PC-3 (cell line): ENCODE results near the gene VPS41.

Experiments used
- EZH2 ChIP-seq: fragments of 300-600 bp; sonication (generic); IDR thresholded peaks from one replicate; pipeline ENCODE4 v1.6.1; 2017; ENCODE audit warnings: antibody characterized with exemption, mild to moderate bottlenecking, low read length; ENCODE audit not compliant: unreplicated experiment
- TF ChIP-seq, protein P1 (sequence below): fragments of 300-600 bp; sonication (generic); conservative IDR thresholded peaks from 2 replicates; pipeline ENCODE4 v1.5.1; 2017; ENCODE audit warnings: antibody characterized with exemption, low read depth, mild to moderate bottlenecking, low read length

DNA sequence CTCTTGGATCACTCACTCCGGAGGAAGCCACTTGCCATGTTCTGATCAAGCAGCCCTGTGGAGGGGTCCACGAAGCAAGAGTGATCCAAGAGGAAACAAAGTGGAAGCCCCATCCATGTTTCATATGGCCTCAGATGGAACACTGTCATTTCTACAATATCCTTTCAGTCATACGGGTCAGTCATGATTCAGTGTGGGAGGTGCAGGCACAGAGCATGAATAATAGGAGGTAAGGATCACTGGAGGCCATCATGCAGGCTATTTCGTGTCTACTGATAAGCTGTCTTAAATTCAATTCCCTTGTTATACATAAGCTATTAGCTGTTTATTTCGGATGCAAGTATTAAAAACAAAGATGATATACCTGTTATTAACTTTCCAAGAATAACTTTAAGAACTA, 36.8 kb downstream of the VPS41 start:
- TF ChIP-seq, protein P1, sequence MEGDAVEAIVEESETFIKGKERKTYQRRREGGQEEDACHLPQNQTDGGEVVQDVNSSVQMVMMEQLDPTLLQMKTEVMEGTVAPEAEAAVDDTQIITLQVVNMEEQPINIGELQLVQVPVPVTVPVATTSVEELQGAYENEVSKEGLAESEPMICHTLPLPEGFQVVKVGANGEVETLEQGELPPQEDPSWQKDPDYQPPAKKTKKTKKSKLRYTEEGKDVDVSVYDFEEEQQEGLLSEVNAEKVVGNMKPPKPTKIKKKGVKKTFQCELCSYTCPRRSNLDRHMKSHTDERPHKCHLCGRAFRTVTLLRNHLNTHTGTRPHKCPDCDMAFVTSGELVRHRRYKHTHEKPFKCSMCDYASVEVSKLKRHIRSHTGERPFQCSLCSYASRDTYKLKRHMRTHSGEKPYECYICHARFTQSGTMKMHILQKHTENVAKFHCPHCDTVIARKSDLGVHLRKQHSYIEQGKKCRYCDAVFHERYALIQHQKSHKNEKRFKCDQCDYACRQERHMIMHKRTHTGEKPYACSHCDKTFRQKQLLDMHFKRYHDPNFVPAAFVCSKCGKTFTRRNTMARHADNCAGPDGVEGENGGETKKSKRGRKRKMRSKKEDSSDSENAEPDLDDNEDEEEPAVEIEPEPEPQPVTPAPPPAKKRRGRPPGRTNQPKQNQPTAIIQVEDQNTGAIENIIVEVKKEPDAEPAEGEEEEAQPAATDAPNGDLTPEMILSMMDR: no peak
- no peak for TF ChIP-seq EZH2
